HepG2 (cell line): ENCODE data around the gene SENP6. TPM values are rescaled to one million over a fixed set of nuclear protein-coding genes. Genes with fewer than 3 reads are reported as not detected.

Experiments used
- GTF3A ChIP-seq: sonication (generic); formaldehyde crosslinking; conservative IDR thresholded peaks from 2 replicates; pipeline ENCODE4 v1.4.0; 2020; ENCODE audit warnings: mild to moderate bottlenecking, missing genetic modification reagents
- HCFC1 ChIP-seq: fragments of 150-350 bp; IDR thresholded peaks from 2 replicates; pipeline ENCODE4 v1.6.1; 2014; ENCODE audit warnings: low read depth, low read length
- HIVEP1 ChIP-seq: sonication (generic); formaldehyde crosslinking; IDR thresholded peaks from 2 replicates; pipeline ENCODE4 v1.4.0; 2020; ENCODE audit warnings: mild to moderate bottlenecking, missing genetic modification reagents
- MIER3 ChIP-seq: IDR thresholded peaks from 2 replicates; pipeline ENCODE4 v1.6.1; 2016; ENCODE audit warnings: missing compliant biosample characterization, borderline replicate concordance
- PATZ1 ChIP-seq: sonication (generic); formaldehyde crosslinking; IDR thresholded peaks from 2 replicates; pipeline ENCODE4 v1.4.0; 2020; ENCODE audit warnings: missing genetic modification reagents
- PRDM10 ChIP-seq: sonication (generic); formaldehyde crosslinking; IDR thresholded peaks from 2 replicates; pipeline ENCODE4 v1.4.0; 2020; ENCODE audit warnings: low read depth, missing genetic modification reagents
- REST ChIP-seq, 2 experiments: IDR thresholded peaks; 2 replicates each; pipeline ENCODE4 v1.6.1; 2011 to 2012; ENCODE audit warnings: low read length in 2 of 2, borderline replicate concordance in 1 of 2, low read depth in 1 of 2, mild to moderate bottlenecking in 1 of 2, moderate library complexity in 1 of 2
- RFXANK ChIP-seq: IDR thresholded peaks from 2 replicates; pipeline ENCODE4 v1.6.1; 2016
- SCMH1 ChIP-seq: sonication (generic); formaldehyde crosslinking; IDR thresholded peaks from 2 replicates; pipeline ENCODE4 v1.9.0; 2021; ENCODE audit warnings: missing genetic modification reagents, mild to moderate bottlenecking, borderline replicate concordance
- TBL1XR1 ChIP-seq: fragments of 150-350 bp; IDR thresholded peaks from 2 replicates; pipeline ENCODE4 v1.6.1; 2014; ENCODE audit warnings: borderline replicate concordance, low read length; ENCODE audit not compliant: partially characterized antibody
- ZFYVE20 ChIP-seq: sonication (generic); formaldehyde crosslinking; IDR thresholded peaks from 2 replicates; pipeline ENCODE4 v1.8.0; 2023; ENCODE audit warnings: low read depth, mild to moderate bottlenecking, moderate library complexity, missing genetic modification reagents, borderline replicate concordance
- ZNF10 ChIP-seq: sonication (generic); formaldehyde crosslinking; IDR thresholded peaks from 2 replicates; pipeline ENCODE4 v1.4.0; 2020; ENCODE audit warnings: mild to moderate bottlenecking, low read depth, missing genetic modification reagents, borderline replicate concordance
- ZNF225 ChIP-seq: sonication (generic); formaldehyde crosslinking; IDR thresholded peaks from 2 replicates; pipeline ENCODE4 v1.4.0; 2020; ENCODE audit warnings: mild to moderate bottlenecking, missing genetic modification reagents
- ZNF451 ChIP-seq: sonication (generic); formaldehyde crosslinking; IDR thresholded peaks from 2 replicates; pipeline ENCODE4 v1.5.0; 2020; ENCODE audit warnings: mild to moderate bottlenecking, missing genetic modification reagents
- ZNF503 ChIP-seq: sonication (generic); formaldehyde crosslinking; IDR thresholded peaks from 2 replicates; pipeline ENCODE4 v1.4.0; 2020; ENCODE audit warnings: missing genetic modification reagents
- ZNF713 ChIP-seq: sonication (generic); formaldehyde crosslinking; IDR thresholded peaks from 2 replicates; pipeline ENCODE4 v1.4.0; 2020; ENCODE audit warnings: mild to moderate bottlenecking, missing genetic modification reagents
- polyA plus RNA-seq, 8 experiments: library from polyadenylated mRNA; depleted of rRNA in 3 of 8; stranded (reverse) in 7 of 8; unstranded in 1 of 8; fragments of >200 nt; fragmentation: Illumina TruSeq in 4 of 8; extraction: Trizol in 4 of 8; gene quantifications; 2 replicates each; pipeline versions ENCODE4 v1.2.1 to v1.2.3, GENCODE V29; 2011 to 2016; ENCODE audit warnings: low read depth in 4 of 8, missing spikeins in 1 of 8, mixed read lengths in 1 of 8; ENCODE audit not compliant: insufficient read depth in 1 of 8
- total RNA-seq, 5 experiments: library from RNA; depleted of rRNA; stranded (reverse); fragments of >200 nt; fragmentation: Illumina TruSeq; extraction: Trizol; gene quantifications; 2 replicates each; pipeline ENCODE4 v1.2.3, GENCODE V29; 2016; ENCODE audit warnings: low read depth in 1 of 5

SENP6 gene
- total and polyA plus RNA-seq, 2 of the 13 experiments (the other 11 are each of a cell fraction or from before 2014, with no cell fraction given), result 21.9 to 50.1 TPM

- TF ChIP-seq ZNF10 (CRISPR knock-in tag), result no peak
- no peak for TF ChIP-seq ZFYVE20
- TF ChIP-seq SCMH1, result no peak
- no peak for TF ChIP-seq GTF3A (CRISPR knock-in tag)
- TF ChIP-seq ZNF225 (CRISPR knock-in tag), result no peak
- no peak for TF ChIP-seq RFXANK (CRISPR knock-in tag)
- TF ChIP-seq REST (IDR thresholded peaks at IDR 0.05; ENCODE audit: borderline replicate concordance in 1 of 2, low read depth in 1 of 2, low read length in 2 of 2), result peak in 1 of 2 experiments; percentile 68; a peak in 1 of 4 replicates
- no peak for TF ChIP-seq HCFC1
- 0 out of 2 replicates have a peak, but pooled peaks have one; percentile 67 for TF ChIP-seq MIER3 (CRISPR knock-in tag)
- TF ChIP-seq PATZ1 (CRISPR knock-in tag), result peak; percentile 87
- no peak for TF ChIP-seq ZNF451
- 0 out of 2 replicates have a peak, but pooled peaks have one; percentile 11 for TF ChIP-seq HIVEP1
- no peak for TF ChIP-seq TBL1XR1
- no peak for TF ChIP-seq PRDM10 (CRISPR knock-in tag)
- 0 out of 2 replicates have a peak, but pooled peaks have one; percentile 16 for TF ChIP-seq ZNF503 (CRISPR knock-in tag)
- no peak for TF ChIP-seq ZNF713 (CRISPR knock-in tag)
Observed at GRCh38 chr6:75601304-75602245, at the start of gene SENP6 (continued).
